ENCODE measurements around the gene SSH2.
A peak's percentile ranks its signal among the peaks of the same experiment; 100 is the strongest.
"Not testable (repeated sequence)": the region's sequence is repeated elsewhere in the genome, so short reads cannot be mapped to it uniquely, and the experiment has no call there.

Gene SSH2, protein sequence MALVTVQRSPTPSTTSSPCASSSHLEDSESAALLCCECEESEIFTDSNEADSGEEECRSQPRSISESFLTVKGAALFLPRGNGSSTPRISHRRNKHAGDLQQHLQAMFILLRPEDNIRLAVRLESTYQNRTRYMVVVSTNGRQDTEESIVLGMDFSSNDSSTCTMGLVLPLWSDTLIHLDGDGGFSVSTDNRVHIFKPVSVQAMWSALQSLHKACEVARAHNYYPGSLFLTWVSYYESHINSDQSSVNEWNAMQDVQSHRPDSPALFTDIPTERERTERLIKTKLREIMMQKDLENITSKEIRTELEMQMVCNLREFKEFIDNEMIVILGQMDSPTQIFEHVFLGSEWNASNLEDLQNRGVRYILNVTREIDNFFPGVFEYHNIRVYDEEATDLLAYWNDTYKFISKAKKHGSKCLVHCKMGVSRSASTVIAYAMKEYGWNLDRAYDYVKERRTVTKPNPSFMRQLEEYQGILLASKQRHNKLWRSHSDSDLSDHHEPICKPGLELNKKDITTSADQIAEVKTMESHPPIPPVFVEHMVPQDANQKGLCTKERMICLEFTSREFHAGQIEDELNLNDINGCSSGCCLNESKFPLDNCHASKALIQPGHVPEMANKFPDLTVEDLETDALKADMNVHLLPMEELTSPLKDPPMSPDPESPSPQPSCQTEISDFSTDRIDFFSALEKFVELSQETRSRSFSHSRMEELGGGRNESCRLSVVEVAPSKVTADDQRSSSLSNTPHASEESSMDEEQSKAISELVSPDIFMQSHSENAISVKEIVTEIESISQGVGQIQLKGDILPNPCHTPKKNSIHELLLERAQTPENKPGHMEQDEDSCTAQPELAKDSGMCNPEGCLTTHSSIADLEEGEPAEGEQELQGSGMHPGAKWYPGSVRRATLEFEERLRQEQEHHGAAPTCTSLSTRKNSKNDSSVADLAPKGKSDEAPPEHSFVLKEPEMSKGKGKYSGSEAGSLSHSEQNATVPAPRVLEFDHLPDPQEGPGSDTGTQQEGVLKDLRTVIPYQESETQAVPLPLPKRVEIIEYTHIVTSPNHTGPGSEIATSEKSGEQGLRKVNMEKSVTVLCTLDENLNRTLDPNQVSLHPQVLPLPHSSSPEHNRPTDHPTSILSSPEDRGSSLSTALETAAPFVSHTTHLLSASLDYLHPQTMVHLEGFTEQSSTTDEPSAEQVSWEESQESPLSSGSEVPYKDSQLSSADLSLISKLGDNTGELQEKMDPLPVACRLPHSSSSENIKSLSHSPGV (N-terminal part only)

DNA sequence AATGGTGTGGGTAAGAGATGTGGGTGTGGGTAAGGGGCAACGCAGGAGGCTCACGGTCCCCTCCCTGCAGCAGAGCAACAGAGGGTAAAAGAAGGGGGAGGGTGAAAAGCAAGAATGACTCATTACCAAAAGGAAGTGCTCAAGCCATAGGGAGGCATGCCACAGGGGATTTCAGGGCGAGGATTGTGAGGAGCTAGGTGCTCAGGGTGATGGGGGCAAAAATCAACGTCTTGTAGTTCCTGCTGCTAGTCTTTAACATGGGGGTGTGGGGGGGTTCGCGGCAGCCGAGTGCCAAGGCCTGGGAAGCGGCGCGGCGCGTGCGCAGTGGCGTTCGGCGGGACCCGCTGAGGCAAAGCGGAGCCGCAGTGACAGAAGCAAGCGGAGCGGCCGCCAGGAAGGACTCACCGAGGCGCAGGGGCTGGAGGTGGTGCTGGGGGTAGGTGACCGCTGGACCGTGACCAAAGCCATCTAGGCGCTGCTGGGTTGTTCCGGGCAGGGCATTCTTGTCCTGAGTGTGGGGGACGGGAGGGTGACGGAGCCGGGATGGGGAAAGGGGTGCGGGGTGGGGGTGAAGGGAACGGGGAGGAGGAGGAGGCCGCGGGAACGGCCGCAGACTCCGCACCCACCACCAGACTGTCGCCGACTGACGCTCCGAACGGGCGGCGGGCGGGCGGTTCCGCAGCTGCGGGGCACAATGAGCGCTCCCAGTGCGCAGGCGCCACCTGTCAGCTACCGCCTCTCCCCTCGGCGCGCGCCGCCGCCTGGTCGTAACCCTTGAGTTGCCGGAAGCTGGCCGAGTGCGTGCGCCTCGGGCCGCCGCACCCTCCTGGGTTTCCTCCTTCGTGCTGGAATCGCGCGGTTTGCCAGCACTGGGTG, at the start of gene SSH2:
TSS of gene SSH2 (minus strand) at position 696 of the 876 bp plus-strand sequence. CDS start at position 468, 228 bp downstream.
- DNase-seq, result peak; percentile 60

DNA sequence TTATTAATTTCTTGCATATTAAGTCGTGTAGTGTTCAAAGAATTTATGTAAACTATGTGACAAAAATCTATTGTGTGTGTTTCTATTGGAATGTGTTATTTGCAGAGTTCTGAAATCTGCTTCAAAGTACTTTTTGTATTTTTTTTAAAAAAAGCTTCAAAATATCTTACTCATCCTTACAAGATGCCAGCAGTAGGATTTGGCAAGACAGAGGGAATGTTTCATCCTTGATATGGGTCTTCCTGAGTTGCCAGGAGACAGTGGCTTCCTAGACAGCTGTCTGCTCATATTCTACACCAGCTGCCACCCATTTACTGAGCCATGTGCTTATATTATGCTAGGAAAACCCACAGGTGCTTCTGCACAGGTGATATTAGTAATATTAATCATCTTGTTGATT, 47.8 kb upstream of the SSH2 start:
- no peak for DNase-seq

DNA sequence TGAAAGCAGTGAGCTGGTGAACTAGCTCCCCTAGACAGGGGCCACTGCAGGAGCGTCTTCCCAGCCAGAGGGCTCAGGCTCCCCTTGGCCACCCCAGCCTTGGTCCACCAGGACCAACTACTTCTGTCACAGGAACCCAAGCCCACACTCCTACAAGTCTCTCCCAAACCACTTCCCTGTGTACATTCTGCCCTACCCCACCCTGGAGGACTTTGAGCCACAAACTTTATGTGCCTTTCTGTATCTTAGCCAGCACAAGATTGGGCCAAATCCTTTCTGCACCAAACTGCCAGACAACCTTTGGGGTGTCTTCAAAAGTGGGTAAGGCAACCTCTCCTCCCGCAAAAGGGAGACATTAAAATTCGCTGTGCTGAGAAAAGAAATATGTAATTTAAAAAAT, 43.0 kb upstream of the SSH2 start:
- DNase-seq, result no peak

DNA sequence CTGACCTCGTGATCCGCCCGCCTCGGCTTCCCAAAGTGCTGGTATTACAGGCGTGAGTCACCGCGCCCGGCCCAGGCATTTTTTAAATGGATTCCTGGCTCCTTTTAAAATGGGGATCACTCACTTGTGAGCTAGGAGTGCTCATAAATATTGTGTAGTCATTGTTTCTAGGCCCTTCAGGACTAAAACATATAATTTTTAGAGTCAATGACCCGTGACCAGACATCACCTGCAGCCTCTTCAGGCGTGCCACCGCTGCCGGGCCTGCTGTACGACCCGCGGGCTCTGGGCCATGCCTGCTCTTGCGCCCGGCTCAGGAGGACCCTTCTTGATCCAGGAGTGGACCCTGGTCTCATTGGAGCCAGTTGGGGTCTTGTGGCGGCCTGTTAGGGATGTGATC, 42.2 kb upstream of the SSH2 start:
- DNase-seq, result no peak

DNA sequence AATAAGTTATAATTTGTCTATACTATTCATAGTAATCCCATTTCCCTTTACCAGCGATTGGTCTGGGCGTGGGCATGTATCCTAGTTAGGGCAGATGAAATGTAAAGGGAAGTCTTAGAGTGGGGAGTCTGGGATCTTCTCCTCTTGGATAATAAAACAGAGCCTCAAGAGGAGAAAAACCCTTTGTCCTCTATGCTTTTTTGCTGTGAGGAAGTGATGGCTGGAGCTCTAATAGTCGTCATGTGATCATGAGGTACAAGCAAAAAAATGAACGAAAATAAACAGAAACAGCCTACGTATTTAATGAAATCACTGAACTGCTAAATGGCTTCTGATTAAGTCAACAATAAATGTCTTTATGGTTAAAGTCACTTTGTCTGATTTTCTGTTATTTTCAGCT, 38.2 kb upstream of the SSH2 start:
- no peak for DNase-seq

DNA sequence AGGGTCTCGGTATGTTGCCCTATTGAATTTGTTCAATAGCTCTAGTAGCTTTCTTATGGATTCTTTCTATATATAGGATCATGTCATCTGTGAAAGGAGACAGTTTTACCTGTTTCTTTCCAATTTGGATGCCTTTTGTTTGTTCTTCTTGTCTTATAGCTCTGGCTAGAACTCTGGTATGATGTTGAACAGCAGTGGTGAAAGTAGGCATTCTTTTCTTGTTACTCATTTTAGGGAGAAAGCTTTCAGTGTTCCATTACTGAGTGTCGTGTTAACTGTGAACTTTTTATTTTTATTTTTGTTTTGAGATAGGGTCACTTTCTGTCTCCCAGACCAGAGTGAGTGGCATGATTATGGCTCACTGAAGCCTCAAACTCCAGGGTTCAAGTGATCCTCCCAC, 32.6 kb upstream of the SSH2 start:
- DNase-seq, result no peak

DNA sequence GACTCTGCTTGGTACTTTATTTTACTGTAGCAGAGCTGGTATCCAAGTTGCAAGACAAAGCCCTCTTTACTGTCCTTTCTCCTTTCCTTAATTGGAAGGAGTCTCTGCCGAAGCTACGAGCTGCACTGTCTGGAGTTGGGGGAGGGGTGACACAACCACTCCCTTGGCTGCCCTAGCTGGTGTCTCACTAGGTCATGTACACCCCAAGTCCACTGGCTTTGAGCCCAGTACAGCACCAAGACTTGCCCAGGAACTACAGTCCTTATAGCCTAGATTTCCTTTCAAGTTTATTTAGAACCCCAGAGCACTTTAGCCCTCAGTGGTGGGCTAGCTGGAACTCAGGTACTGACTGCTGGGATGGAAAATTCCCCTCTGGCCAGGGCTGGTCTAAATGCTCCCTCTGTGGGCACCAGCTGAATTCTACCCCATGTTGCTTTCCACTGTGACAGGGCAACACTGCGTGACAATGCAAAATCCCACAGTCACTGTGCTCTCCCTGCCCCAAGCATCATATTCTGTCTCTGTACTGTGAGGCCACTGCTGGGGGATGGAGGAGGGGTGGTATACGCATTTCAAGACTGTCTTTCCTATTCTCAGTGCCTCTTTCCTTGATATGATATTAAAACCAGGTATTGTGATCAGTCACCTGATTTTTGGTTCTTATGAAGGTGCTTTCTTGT, 29.8 kb upstream of the SSH2 start:
- no peak for DNase-seq

DNA sequence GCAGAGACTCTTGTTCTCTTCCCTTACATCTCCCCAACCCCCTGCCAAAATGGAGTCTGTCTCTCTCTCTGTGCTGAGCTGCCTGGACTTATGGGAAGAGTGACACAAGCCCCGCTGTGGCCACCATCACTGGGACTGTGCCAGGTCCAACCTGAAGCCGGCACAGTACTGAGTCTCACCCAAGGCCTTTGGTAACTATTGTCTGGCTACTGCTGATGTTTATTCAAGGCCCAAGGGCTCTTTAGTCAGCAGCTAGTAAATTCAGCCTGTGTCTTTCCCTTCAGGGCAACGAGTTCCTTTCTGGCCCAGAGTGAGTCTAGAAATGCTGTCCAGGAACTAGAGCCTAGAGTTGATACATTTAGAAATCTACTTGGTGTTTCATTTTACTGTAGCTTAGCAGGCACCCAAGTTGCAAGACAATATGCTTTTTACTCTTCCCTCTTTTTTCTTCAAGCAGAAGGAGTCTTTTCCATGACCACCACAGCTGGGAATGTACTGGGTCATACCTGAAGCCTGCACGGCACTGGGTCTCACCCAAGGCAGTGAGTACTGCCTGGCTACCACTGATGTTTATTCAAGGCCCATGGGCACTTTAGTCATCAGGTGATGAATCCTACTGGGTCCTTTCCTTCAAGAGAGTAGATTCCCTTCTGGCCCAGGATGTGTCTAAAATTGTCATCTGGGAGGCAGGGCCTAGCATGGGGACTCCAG, 29.1 kb upstream of the SSH2 start:
- no peak for DNase-seq

DNA sequence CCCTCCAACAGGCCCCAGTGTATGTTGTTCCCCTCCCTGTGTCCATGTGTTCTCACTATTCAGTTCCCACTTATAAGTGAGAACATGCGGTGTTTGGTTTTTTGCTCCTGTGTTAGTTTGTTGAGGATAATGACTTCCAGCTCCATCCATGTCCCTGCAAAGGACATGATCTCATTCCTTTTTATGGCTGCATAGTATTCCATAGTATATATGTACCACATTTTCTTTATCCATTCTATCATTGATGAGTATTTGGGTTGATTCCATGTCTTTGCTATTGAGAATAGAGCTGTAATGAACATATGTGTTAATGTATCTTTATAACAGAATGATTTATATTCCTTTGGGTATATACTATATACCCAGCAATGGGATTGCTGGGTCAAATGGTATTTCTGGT, 27.5 kb upstream of the SSH2 start:
- DNase-seq, result not testable (repeated sequence)

DNA sequence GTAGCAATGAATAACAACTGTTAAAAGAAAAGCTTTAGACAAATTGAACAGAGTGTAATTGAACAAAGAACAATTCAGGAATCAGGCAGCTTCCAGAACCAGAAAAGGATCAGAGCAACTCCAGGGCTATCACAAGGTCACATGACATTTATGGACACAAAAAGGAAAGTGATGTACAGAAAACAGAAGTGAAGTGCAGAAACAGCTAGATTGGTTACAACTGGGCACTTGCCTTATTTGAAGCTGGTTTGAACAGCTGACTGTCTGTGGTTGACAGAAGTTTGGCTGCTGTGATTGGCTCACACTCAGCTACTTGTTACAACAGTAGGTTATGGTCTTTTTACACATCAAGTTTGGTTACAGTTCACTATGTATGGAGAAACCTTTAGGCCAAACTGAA, 26.2 kb upstream of the SSH2 start:
- DNase-seq, result no peak

DNA sequence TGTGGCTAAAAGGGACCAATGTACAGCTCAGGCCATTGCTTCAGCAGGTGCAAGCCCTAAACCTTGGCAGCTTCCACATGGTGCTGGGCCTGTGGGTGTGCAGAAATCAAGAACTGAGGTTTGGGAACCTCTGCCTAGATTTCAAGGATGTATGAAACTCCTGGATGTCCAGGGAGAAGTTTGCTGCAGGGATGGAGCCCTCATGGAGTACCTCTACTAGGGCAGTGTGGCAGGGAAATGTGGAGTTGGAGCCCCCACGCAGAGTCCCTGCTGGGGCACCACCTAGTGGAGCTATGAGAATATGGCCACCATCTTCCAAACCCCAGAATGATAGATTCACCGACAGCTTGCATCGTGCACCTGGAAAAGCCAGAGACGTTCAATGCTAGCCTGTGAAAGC, 24.4 kb upstream of the SSH2 start:
- DNase-seq, result no peak

DNA sequence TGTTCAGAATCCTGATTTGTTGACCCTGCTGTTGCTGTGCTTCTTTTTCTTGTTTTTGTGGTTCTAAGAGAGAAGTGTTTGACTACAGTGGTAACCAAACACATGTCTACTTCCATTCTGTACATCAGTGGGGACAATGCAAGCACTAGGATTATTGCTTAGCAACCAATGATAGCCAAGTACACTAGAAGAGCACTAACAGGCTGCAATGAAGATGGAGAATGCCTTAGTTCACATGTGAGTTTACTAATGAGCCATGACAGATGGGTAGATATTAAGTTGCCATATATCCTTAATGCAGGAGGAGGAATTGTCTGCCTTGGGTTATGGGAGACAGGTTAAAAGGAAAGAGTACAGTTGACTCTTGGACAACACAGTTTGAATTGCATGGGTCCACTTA, 19.7 kb upstream of the SSH2 start:
- DNase-seq, result no peak

DNA sequence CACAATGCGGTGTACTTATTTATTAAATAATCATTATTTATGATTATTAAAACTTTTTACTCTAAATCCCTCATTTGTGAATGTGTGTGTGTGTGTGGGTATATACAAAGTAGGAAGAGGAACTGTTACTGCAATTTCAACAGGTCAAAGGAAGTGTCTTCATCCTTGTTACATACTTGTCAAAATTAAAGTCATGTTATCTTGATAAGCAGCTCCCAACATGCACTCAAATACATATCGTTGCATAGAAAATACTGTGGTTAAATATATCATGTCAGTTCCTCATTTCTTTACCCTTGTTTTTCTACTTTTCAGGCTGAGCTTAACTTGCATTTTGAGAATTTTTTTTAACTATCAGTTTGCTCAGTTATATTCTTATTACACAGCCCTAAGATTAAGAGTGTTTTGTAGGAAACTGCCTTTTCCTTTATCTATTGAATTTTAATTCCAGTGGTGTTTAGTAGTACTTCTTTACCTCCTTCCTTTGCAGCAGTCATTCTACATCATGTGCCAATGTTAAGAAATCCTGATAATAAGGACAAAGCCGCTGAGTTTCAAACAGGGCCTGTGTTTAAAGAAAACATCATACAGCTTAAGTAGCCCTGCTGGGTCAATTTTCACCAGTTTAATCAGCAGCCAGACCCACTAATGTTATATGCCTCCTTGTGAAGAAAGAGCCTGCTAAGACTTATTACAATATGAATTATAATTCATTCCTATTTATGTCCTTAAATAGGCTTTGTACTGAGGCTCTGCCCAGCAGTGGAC, 18.6 kb upstream of the SSH2 start:
- no peak for DNase-seq

DNA sequence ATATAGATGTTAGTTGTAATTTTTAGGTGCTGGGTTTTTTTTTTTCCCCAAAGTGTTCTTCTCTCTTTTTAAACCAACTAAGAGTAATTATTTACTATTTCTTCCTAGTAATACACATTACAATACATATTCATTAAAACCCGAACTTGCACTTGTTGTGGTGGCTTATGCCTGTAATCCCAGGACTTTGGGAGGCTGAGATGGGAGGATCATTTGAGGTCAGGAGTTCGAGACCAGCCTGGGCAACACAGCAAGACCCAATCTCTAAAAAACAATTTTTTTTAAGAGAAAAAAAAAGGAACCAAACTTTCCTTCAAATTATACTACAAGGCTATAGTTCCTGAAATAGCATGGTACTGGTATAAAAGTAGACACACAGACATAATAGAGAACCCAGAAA, 15.3 kb upstream of the SSH2 start:
- no peak for DNase-seq

DNA sequence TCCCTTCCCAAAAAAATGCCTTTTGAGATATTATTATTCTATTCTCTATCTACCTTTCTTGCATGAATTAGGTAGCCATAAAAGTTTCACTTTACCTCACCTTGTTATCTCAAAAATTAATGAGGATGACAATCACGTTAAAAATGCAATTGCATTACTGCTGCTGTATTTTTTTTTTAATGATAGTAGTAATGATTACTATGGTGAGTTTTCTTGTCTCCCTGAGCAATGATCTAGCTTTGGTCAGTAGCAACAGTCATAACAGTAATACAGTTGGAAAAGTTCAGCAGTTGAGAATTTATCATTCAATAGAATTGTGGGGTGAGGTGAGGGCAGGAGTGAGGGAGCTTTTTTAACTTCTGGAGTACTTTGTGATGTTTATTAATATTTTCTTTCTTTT, 11.3 kb upstream of the SSH2 start, which contains the start of gene EFCAB5:
TSS of gene EFCAB5 (plus strand) at position 301 of the 400 bp plus-strand sequence. CDS start 163 bp downstream, outside the sequence.
- no peak for DNase-seq

DNA sequence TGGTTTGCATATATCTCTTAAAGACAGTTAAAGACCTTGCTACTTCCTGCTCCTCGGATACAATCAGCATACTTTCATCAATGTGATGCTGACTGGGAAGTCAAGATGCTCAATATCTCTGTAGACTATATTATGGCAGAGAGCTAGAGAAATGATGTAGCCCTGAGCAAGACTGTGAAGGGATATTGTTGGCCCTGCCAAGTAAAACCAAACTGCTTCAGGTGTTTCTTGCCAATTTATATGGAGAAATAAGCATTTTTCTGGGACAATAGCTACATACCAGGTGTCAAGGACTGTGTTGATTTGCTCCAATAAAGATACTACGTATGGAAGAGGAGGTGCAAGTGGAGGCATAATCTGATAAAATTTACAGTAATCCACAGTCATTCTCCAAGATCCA, 6.7 kb upstream of the SSH2 start:
- no peak for DNase-seq

DNA sequence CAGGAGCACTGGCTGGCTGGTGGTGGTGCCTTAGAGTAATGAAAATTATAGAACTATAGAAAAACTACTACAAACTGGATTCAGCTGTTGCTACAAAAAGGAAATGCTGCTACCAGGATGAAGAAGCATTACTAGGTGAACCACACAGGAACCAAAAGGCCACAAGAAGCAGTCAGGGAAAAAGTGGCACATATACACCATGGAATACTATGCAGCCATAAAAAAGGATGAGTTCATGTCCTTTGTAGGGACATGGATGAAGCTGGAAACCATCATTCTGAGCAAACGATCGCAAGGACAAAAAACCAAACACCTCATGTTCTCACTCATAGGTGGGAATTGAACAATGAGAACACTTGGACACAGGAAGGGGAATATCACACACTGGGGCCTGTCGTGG, 5.9 kb upstream of the SSH2 start:
- DNase-seq, result not testable (repeated sequence)

DNA sequence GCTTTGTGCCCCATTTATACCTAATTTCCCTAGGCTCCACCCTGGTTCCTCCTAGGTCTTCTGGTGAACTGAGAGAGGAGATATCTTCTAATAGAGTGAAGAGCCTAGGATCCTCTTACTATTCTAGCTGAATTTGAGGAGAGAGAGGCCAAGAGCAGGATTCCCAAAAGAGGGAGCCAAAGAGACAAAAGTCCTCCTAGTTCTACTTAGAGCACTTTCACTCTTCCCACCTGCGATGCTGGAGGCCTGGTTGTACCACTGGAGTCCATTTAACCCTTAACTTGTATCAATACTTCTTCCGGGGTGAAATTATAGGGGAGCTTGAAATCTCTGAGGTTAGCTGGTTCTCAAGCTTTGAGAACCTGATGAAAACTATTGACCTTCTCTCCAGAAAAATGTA, 3.4 kb upstream of the SSH2 start:
- DNase-seq, result no peak

DNA sequence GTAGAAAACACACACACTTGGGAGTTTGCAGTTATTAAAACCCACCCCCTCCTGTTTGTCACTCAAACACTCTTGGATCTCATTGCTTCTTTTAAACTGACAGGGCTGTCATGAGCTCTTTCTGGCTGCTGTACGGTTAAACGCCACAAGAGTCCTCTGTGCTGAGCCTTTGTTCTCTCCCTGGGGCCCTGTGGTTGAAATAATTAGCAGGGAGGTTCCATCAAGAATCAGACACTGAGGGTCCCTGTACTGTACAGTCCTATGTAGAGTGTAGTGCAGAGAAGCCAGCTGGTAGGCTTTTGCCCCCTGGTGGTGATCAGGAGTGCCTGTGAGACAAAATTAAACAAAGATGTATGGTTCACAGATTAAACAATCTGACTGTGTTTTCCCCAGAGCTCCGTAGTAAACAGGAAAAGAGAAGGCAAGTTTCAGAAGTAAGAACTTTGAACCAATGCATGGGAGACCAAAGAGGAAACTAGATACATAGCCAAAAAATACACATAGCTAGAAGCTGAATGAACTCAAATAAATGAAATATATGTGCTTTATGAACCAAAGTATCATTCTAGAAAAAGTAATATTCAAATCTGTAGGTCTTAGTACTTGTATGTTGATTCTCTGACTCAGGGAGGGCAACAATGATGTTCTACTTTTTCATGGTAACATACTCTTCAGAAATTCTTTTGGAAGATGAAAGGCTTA, 1.4 kb upstream of the SSH2 start:
- peak; percentile 85 for DNase-seq
